Right lobe of liver (tissue), 6 donors: ENCODE results near the gene RPEL1. TPM values are rescaled to one million over a fixed set of nuclear protein-coding genes. Genes with fewer than 3 reads are reported as not detected.
A peak's percentile ranks its signal among the peaks of the same experiment; 100 is the strongest.

Experiments
- ATAC-seq, 4 donors: fragments of 200-7000 bp; cut with Tn5 transposase; one replicate each; pipeline ENCODE4 v1.9.1; 2020; ENCODE audit warnings: mild to moderate bottlenecking in 4 of 4, moderate library complexity in 4 of 4
- DNase-seq, 3 donors: peaks; one replicate each; pipeline ENCODE4 v3.0.0-alpha.2; 2020
- H3K27ac ChIP-seq, 3 donors: fragments of 200-600 bp; one replicate each; pipeline ENCODE4 v1.8.0; 2022
- H3K27me3 ChIP-seq, 2 donors: fragments of 200-600 bp; one replicate each; pipeline ENCODE4 v1.8.0; 2022
- H3K36me3 ChIP-seq, 4 donors: fragments of 200-600 bp; sonication (generic) in 1 of 4; one replicate each; pipeline versions ENCODE4 v1.5.1 to v1.8.0; 2017 to 2022; ENCODE audit warnings: control low read depth in 1 of 4
- H3K4me1 ChIP-seq, 4 donors: fragments of 200-600 bp; sonication (generic) in 1 of 4; one replicate each; pipeline versions ENCODE4 v1.5.1 to v1.8.0; 2017 to 2022; ENCODE audit warnings: control low read depth in 1 of 4
- H3K4me3 ChIP-seq, 3 donors: fragments of 200-600 bp; one replicate each; pipeline ENCODE4 v1.8.0; 2022
- H3K9me3 ChIP-seq, 4 donors: fragments of 200-600 bp; sonication (generic) in 1 of 4; one replicate each; pipeline versions ENCODE4 v1.5.1 to v1.8.0; 2017 to 2022; ENCODE audit warnings: control low read depth in 1 of 4
- CTCF ChIP-seq, 4 donors: fragments of 200-600 bp in 3 of 4; fragments of 450-650 bp in 1 of 4; IDR thresholded peaks; one replicate each; pipeline versions ENCODE4 v1.5.1 to v1.8.0; 2016 to 2022; ENCODE audit warnings: antibody characterized with exemption in 4 of 4, mild to moderate bottlenecking in 2 of 4
- POLR2A ChIP-seq: fragments of 450-650 bp; IDR thresholded peaks from one replicate; pipeline ENCODE4 v1.6.1; 2017; ENCODE audit warnings: antibody characterized with exemption, mild to moderate bottlenecking
- WGBS: methylation state at CpG from one replicate; pipeline ENCODE4 v1.1.6; 2018; ENCODE audit warnings: low coverage, low lambda C conversion rate; ENCODE audit not compliant: insufficient coverage; ENCODE audit errors: missing lambda C conversion rate; 5-methylcytosine and 5-hydroxymethylcytosine counted together
- intact Hi-C, 2 donors: fragments of 100-400 bp; cut with DNase I; formaldehyde crosslinking; loops; one replicate each; pipeline versions ENCODE4 v1.11.2 to v1.14.1; 2022
- total RNA-seq, 6 experiments: library from RNA; depleted of rRNA in 2 of 6; stranded (reverse); fragments of >200 nt in 2 of 6; fragmentation: NEBNext Ultra II Directional in 3 of 6; extraction: Animal tissue kit (Norgen Biotek cat#: 25700) in 3 of 6; gene quantifications; one replicate each; pipeline versions ENCODE4 v1.1.0 to v1.2.4, GENCODE V29; 2016 to 2023
- donor health status: DM: no; HTN: yes; CAD: no.
- donor health status: DM: no; HTN: no; CAD: no.
- donor health status: DM: no; HTN: no; CAD: no.
- donor health status: DM: no; HTN: yes; CAD: no.
- donor health status: DM: no; HTN: yes; CAD: no.

The RPEL1 gene
- total RNA-seq, 6 experiments from 2014 or later = not detected

GRCh38 chr10:103282961-103283360 lies 37.3 kb downstream of the RPEL1 start:
- WGBS = 0% methylated on average over 1 of the region's 1 CpG

GRCh38 chr10:103284170-103284569 lies 38.5 kb downstream of the RPEL1 start:
- intact Hi-C loops = no loop called here
- no peaks in the 10 kb centered on the region for H3K4me1 ChIP-seq
- ATAC-seq = peak; percentile 59 to 82 (median 73)
- DNase-seq = peak in 1 of 3 donors; percentile 42
- 31% methylated on average over 11 of the region's 11 CpGs for WGBS
- H3K27me3 ChIP-seq = no peaks in the 10 kb centered on the region
- H3K4me3 ChIP-seq = no peak overlapping the region
- H3K36me3 ChIP-seq = no peaks in the 10 kb centered on the region
- no peaks in the 10 kb centered on the region for H3K9me3 ChIP-seq
- no peak for TF ChIP-seq CTCF (IDR thresholded peaks at IDR 0.05)
- TF ChIP-seq POLR2A = no peak
- no peak overlapping the region for H3K27ac ChIP-seq

More at GRCh38 chr10:103282961-103283360, 37.3 kb downstream of the RPEL1 start:
- TF ChIP-seq POLR2A = no peak
- no peak for TF ChIP-seq CTCF (IDR thresholded peaks at IDR 0.05)
- Histone ChIP-seq H3K27me3 (peaks cover 0 to 7% of the 10 kb centered on the region in 2 donors), H3K9me3 (no peaks in the 10 kb centered on the region), H3K27ac (no peak overlapping the region), H3K36me3 (no peaks in the 10 kb centered on the region), H3K4me1 (no peaks in the 10 kb centered on the region), H3K4me3 (no peak overlapping the region)
- ATAC-seq (no peak), DNase-seq (no peak)
- intact Hi-C loops = no loop called here

- no peaks in the 10 kb centered on the region for H3K27me3 ChIP-seq
- intact Hi-C loops = no loop called here
- H3K4me3 ChIP-seq = no peak overlapping the region
- H3K4me1 ChIP-seq = no peaks in the 10 kb centered on the region
- no peaks in the 10 kb centered on the region for H3K9me3 ChIP-seq
- H3K27ac ChIP-seq = peak overlapping the region in 2 of 3 donors; percentile 16 to 77
- TF ChIP-seq CTCF (IDR thresholded peaks at IDR 0.05) (no peak), POLR2A (no peak)
- ATAC-seq (peak; percentile 59 to 79 (median 68)), DNase-seq (peak in 2 of 3 donors; percentile 33 to 61)
- no peaks in the 10 kb centered on the region for H3K36me3 ChIP-seq
- 39% methylated on average over 5 of the region's 5 CpGs for WGBS
Observed at GRCh38 chr10:103287992-103288391, 42.3 kb downstream of the RPEL1 start.

GRCh38 chr10:103291588-103291987 lies 45.9 kb downstream of the RPEL1 start:
- H3K4me3 ChIP-seq = no peak overlapping the region
- peak in 2 of 4 donors; percentile 40 to 54 for ATAC-seq
- intact Hi-C loops = no loop called here
- 30% methylated on average over 3 of the region's 4 CpGs for WGBS
- H3K27ac ChIP-seq = no peak overlapping the region
- no peak for TF ChIP-seq POLR2A
- no peak for TF ChIP-seq CTCF (IDR thresholded peaks at IDR 0.05)
- no peaks in the 10 kb centered on the region for H3K36me3 ChIP-seq
- H3K9me3 ChIP-seq = no peaks in the 10 kb centered on the region
- no peaks in the 10 kb centered on the region for H3K27me3 ChIP-seq
- no peaks in the 10 kb centered on the region for H3K4me1 ChIP-seq
- no peak for DNase-seq
